Measurements from ENCODE around the gene LMX1B.
"Not testable (repeated sequence)": the region's sequence is repeated elsewhere in the genome, so short reads cannot be mapped to it uniquely, and the experiment has no call there.

LMX1B gene

DNA sequence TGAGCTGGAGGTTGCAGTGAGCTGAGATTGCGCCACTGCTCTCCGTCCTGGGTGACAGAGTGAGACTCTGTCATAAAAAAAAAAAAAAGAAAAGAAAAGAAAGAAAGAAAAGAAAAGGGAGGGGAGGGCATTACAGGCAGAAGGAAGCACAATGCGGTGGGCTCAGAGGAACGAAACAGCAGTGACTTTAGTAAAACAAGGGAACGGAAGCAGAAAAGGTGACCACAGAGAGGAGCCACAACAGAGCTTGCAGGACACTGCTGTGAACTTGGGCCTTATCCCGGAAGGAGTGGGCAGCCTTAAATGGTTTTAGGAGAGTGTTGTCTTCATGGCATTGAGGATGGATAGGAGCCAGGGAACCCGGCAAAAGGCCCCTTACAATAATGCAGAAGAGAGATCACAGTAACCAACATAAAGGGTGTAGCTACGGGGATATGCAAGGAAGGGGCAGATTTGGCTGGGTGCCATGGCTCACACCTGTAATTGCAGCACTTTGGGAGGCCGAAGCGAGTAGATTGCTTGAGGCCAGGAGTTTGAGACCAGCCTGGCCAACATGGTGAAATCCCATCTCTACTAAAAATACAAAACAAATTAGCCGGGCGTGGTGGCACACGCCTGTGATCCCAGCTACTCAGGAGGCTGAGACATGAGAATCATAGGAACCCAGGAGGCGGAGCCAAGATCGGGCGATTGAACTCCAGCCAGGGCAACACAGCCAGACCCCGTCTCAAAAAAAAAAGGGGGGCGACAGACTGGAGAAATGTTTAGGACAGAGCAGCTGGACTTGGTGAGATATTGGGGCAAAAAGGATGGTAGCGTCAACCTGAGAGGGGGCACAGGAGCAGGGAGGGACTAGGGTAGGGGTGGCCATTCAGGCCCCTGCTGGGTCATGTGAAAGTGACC lies 107.2 kb downstream of the LMX1B start:
- DNase-seq = no peak

GRCh38 chr9:126721564-126721981 lies 107.8 kb downstream of the LMX1B start:
- no peak for DNase-seq

- peak; percentile 86 for DNase-seq
Measured at GRCh38 chr9:126722252-126722921, 108.7 kb downstream of the LMX1B start.

- DNase-seq = peak; percentile 85
Measured at GRCh38 chr9:126722922-126723806, 109.4 kb downstream of the LMX1B start.

DNA sequence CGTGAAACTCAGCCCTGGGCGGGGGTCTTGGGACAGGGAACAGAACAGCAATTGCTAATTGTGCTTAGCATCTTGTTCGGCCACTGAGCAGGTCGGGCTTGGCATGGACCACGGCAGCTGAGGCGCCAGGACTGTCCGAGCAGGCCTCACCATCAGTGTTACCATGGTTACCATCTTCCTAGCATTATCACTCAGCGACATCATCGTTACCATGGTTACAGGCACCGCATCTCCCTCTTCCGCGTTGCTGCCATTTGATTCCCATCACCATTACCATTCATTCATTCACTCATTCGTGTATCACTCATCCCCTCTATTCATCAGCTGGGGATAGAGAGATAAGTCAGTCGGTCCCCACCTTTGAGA lies 110.1 kb downstream of the LMX1B start:
- DNase-seq = no peak

DNA sequence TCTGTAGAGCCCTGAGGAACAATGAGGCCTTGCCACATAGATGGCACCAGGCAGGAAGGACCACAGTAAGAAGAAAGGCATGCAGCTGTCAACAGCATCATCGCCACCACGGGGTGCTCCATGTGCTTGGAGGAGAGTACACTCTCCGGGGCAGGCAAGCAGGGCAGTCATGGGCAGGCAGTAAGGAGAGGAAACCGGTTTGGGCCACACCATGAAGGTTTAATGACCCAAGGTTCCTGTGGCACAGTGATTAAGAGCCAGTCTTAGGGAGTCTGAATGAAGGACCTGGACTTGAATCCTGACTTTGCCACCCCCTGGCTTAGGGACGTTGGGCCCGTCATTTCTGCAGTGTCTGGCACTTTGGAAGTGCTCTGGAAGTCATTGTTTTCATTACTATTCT lies 110.5 kb downstream of the LMX1B start:
- DNase-seq = no peak

- DNase-seq = not testable (repeated sequence)
Measured at GRCh38 chr9:126725485-126725884, 111.8 kb downstream of the LMX1B start.

DNA sequence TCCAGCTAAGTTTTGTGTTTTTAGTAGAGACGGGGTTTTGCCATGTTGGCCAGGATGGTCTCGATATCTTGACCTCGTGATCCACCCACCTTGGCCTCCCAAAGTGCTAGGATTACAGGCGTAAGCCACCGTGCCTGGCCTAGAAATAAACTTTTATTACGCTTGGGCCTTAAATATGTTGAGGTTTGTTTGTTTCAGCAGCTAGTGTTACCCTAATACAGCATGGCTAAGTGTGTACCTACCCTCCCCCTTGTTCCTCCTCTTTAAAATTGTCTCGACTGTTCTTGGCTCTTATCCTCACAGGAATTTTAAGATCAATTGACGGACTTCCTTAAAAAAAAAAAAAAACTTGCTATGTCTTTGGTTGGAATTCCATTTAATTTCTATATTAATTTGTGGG lies 114.5 kb downstream of the LMX1B start:
- DNase-seq = not testable (repeated sequence)

DNA sequence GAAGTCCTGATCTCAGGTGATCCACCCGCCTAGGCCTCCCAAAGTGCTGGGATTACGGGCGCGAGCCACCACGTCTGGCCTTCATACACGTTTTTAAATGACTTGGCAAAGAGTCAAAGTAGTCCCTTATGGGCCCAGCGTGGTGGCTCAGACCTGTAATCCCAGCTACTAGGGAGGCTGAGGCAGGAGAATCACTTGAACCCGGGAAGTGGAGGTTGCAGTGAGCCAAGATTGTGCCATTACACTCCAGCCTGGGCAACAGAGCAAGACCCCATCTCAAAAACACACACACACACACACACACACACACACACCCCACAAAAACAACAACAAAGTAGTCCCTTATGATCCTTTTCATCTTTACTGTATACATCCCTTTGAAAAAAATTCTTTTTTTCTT lies 116.9 kb downstream of the LMX1B start:
- DNase-seq = not testable (repeated sequence)

DNA sequence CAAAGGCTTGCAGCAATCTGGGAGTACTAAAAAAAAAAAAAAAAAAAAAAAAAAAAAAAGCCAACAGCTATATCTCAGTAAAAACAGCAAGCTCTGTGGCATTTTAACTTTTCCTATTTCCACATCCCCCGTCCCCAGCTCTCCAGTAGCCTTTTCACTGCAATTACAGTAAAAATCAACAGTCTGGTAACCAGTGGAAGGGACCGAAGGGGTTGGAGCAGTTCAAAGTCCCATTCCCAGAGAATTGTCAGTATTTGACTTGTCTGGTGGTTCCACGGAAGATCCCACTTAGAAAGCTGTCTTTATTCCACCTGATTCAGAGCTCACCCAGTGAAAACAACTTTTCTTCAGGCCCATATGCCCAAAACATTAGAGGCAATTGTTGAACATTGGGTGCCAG lies 119.3 kb downstream of the LMX1B start:
- DNase-seq = no peak

DNA sequence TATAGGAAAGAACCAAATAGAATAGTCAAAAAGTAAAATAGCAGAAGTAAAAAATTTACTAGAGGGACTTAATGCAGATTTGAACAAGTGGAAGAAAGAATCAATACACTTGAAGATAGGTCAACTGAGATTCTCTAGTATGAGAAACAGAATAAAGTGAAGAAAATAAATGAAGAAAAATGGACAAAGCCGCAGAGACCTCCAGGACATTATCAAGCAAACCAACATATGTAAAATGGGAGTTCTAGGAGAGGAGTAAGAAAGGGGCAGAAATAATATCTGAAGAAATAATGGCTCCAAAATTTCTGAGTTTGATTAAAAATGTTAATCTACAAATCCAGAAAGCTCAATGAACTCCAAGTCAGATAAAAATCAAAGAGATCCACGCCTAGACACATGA lies 121.1 kb downstream of the LMX1B start:
- DNase-seq = no peak

GRCh38 chr9:126735482-126735881 lies 121.8 kb downstream of the LMX1B start:
- no peak for DNase-seq

GRCh38 chr9:126738553-126738952 lies 124.8 kb downstream of the LMX1B start:
- no peak for DNase-seq

GRCh38 chr9:126743041-126743440 lies 129.3 kb downstream of the LMX1B start:
- DNase-seq = no peak

DNA sequence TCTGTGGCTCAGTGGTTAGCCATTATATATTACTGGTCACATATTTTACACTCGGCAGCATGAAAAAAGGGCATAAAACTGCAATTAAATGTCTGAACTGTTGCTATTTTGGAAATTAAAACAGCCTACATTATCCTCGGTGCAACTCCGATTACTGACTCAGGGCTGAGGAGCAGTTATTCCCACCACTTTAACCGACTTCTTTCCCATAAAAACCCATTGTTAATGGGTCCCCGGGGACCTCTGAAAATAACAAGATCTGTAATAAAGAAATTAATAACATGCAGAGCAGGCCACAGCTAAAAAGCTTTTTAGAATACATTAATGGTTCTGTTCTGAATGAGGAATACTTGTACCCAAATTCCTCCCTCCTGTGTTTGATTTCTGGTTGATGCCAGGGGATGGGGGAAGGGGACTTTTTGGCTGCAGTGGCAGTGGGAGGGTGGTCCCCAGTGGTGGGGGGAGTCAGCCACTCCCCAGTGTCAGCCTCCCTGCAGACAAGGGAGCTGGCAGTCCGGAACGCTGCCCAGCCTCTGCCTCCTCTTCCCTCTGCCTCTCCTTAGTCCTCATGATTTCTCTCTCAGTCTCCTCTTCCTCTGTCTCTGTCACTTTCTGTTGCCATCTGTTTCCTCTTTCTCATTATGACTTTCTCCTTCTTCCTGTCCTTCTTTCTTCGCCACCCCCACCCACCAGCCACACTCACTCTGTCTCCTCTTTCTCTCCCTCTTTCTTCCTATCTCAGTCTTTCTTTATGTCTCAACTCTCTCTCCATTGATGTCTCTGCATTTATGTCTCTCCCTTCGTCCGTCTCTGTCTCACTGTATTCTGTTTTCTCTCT lies 132.1 kb downstream of the LMX1B start:
- peak; percentile 71 for DNase-seq

Measured in activated CD4-positive, alpha-beta T cell treated with anti-CD3 and anti-CD28 coated beads, Interleukin-2, amount 50 U/mL, for 16 hours (primary cell).